ENCODE data around the gene CPNE2.
A peak's percentile ranks its signal among the peaks of the same experiment; 100 is the strongest.
"Not testable (repeated sequence)": the region's sequence is repeated elsewhere in the genome, so short reads cannot be mapped to it uniquely, and the experiment has no call there.

The CPNE2 gene

GRCh38 chr16:57069635-57070370 is 22.6 kb upstream of the CPNE2 start:
- DNase-seq (ENCODE audit: low spot score): no peak

GRCh38 chr16:57070424-57070823 is 22.0 kb upstream of the CPNE2 start:
- no peak for DNase-seq (ENCODE audit: low spot score)

- not testable (repeated sequence) for DNase-seq (ENCODE audit: low spot score)
These were observed 21.2 kb upstream of the CPNE2 start for GRCh38 chr16:57071081-57071732.

- no peak for DNase-seq (ENCODE audit: low spot score)
These were observed 20.4 kb upstream of the CPNE2 start for GRCh38 chr16:57071831-57072582.

GRCh38 chr16:57072616-57073275 is 19.6 kb upstream of the CPNE2 start:
- DNase-seq (ENCODE audit: low spot score): no peak

GRCh38 chr16:57077714-57078113 is 14.7 kb upstream of the CPNE2 start:
- no peak for DNase-seq (ENCODE audit: low spot score)

DNA sequence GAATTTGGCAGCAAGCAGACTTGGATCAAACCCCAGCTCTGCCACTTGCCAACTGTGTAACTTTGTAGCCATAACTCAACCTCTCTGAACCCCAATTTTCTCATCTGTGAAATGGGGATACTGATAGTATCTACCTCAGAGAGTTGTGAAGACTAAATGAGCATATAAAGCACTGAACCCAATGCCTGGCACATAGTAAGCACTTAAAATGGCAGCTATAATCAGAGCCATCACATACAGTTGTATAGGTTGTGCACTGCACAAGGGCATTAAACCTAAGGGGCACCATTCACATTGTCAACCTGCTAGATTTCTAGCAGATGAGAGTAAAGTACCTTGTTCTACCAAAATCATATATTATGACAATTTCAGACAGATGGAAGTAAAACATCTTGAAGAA is 10.6 kb upstream of the CPNE2 start:
- no peak for DNase-seq (ENCODE audit: low spot score)

- no peak for DNase-seq (ENCODE audit: low spot score)
These were observed 9.7 kb upstream of the CPNE2 start for GRCh38 chr16:57082664-57083063.

GRCh38 chr16:57083485-57084126 is 8.8 kb upstream of the CPNE2 start:
- no peak for DNase-seq (ENCODE audit: low spot score)

DNA sequence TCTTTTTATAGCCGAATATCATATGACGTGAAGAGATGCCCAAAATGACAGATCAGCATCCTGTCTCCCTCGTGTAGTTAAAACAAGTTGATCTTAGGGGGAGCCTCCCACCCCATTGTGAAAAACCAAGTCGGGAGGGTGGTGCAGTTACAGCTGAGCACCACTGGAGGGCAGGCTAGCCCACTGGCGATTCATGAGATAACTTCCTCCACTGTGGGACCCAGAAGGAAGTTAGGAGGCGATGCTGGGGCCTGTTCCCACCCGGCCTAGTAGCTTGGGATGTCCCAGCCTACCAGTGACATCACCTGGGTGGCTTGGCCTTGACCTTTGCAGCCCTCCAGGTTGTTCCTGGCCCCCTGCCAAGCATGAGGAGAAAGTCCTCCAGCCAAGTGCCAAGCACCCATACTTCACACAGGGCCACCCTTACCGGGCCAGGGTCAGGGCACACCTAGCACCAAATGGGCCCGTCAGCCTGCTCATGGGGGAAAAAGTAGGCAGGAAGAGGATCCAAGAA is 8.1 kb upstream of the CPNE2 start:
- peak; percentile 58 for DNase-seq (ENCODE audit: low spot score)

- no peak for DNase-seq (ENCODE audit: low spot score)
These were observed 7.4 kb upstream of the CPNE2 start for GRCh38 chr16:57084996-57085395.

DNA sequence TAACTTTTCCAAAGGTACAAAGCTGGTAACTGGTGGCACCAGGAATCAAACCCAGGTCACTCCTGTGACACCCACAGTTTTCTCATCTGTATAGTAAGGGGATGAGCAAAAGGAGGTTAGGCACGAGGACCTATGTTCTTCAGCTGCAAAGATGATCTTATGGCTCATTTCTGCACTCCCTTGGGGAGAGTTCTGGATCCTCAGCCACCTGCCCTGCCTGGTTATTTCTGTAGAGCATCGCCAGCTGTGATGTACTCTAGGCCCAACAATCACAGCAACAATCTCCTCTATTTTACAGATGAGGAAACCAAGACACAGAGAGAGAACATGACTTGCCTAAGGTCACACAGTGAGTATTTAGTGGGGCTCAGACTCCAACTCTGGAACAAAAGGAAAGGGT is 5.4 kb upstream of the CPNE2 start:
- DNase-seq (ENCODE audit: low spot score): no peak

DNA sequence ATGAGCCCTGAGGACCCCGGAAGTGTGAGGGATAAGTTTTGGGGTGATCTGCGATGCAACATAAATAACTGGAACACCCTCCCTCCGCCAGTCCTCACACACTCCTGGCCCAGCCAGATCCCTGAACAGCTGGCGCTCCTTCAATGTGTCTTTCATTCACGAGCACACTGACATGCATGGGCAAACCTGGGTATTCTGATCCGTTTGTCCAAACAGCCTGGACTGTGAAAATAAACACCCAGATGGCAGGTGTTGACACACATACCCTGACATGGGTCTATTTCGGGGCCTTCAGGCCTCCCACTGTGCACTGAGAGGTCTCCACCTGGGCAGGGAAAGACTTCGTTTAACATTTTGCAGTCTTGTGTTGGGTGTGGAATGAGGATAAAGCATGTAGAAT is 3.0 kb upstream of the CPNE2 start:
- DNase-seq (ENCODE audit: low spot score): no peak

DNA sequence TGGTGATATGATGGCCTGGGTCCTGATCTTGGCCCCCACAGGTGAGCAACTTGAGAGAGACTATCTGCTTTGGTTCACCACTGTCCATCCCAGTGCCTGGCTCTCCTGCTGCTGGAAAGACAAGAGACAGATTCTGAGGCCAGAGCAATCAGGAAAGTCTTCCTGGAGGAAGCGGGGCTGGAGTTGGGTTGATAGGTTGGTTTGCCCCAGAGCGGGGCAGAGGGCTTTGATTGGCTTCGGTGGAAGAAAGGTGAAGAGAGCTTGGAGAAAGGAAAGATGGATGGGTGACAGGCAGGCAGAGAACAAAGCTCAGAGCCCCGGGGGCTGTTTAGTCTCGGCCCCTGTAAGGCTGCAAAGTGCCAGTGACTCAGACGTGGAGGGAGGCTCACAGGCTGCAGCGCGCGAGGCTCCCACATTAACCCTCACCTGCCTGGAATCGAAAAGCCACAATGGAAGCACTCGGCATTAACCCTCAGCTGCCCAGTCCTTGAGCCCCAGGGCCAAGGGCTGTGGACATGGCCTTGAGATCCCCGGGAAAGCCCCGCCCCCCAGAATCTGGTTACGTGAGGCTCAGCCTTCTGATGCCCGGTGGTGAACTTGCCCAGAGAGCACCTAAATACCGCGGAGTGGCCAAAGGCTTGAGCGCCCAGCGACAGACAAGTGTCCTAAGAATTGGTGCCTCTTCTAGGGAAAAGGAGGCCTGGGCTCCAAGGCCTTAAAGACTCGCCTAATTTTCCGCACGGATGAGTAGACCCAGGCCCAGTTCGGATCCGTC is 996 bp upstream of the CPNE2 start:
- DNase-seq (ENCODE audit: low spot score): peak; percentile 21

DNA sequence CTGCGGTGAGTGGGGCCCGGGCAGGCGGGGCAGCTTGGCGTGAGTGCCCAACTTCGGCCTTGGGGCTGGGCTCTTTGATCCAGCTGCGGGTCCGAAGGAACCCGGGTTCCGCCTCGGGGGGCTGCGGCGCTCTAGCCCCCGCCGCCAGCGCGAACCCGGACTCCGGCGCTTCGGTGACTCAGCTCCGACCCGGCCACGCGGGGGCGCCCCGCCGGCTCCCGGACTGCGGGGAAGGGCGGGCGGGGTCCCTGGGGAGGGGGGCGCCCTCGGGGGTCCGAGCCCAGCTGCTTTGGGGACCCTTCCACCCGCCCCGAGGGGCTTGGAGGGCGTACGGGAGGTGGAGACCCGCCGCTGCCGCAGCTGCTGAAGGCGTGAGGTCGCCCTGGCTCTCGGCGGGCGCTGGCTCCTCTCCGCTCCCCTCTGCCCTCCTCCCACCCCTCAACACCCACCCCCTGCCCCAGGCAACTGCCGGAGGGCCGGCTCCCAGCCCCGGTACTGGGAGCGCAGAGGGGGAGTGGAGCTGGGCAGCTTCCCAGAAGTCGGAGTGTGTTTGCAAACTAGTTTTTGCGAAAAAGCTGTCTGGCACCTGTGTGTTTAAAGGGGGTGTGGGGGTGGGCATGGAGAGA is 516 bp downstream of the CPNE2 start:
- DNase-seq (ENCODE audit: low spot score): no peak

- DNase-seq (ENCODE audit: low spot score): no peak
These were observed 1.5 kb downstream of the CPNE2 start for GRCh38 chr16:57093666-57094564.

DNA sequence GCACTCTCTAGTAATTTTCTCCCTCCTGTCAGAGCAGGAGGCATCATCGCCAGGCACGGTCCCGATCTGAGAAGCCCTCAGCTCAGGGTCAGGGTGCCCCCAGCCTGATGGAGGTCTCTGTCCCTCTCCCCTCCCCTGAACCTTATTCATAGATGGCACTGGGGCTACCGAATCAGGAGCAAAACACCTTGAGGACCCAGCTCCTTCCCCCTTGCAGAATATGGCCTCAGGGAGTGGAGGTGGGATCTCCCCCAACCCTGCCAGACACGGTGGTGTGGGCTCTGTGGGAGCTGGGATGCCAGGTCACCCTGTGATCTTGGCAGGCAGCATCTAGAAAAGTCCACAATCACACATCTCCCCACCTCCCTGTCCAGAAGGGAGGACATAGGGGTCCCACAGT is 2.5 kb downstream of the CPNE2 start:
- no peak for DNase-seq (ENCODE audit: low spot score)

DNA sequence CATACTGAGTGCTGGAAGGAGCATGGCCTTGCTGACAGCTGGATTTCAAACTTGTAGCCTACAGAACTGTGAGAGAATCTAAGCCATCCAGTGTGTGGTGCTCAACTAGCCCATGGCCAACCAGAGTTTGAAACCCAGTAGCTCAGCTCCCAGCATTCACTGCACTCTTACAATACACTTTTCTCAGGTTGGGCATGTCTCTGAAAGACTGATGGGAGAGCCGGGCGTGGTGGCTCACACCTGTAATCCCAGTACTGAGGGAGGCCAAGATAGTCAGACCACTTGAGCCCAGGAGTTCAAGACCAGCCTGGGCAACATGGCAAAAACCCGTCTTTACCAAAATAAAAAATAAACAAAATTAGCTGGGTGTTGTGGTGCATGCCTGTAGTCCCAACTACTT is 3.8 kb downstream of the CPNE2 start:
- no peak for DNase-seq (ENCODE audit: low spot score)

DNA sequence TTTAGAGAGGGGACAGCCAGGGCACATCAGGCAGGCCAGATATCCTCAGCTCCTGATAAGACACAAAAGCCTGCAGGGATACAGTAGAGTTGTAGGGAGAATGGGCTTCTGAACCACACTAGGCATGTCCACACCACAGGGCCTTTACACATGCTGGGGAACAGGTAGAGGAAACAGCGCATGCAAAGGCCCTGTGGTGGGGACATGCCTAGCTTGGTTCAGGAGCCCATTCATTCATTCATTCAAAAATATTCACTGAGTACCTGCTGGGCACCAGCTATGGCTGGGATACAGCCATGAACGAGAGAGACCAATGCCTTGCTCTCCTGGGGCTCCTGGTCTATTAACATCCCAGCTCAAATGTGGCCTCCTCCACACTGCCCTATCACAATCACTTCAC is 4.4 kb downstream of the CPNE2 start:
- no peak for DNase-seq (ENCODE audit: low spot score)

Data from COLO829 (cell line).